Measurements from ENCODE around the gene WDR73. TPM values are rescaled to one million over a fixed set of nuclear protein-coding genes. Genes with fewer than 3 reads are reported as not detected.

Gene WDR73
- 38.3 and 51.1 TPM in 2 replicates for total RNA-seq
- polyA plus RNA-seq = 15.6 and 16.8 TPM in 2 replicates
- 13.5 and 15.6 TPM in 2 replicates for polyA plus RNA-seq (2012)
- polyA minus RNA-seq (ENCODE audit: low replicate concordance) = 18.1 and 20.7 TPM in 2 replicates

GRCh38 chr15:84653910-84654688 lies at the start of gene WDR73:
Gene WDR73, minus strand, starts transcription at chr15:84654283. Its CDS starts 9 bp downstream, at chr15:84654274.
- Histone ChIP-seq H3K79me2 (ENCODE audit: control insufficient read depth, insufficient read depth, low read length) (peaks cover 16% of the 10 kb centered on the region), H3K27me3 (ENCODE audit: control insufficient read depth, insufficient read depth, low read length) (no peaks in the 10 kb centered on the region), H4K20me1 (ENCODE audit: control insufficient read depth, extremely low read depth, insufficient read depth, low read length) (no peaks in the 10 kb centered on the region), H3K9me3 (ENCODE audit: control insufficient read depth, insufficient read depth, low read depth, low read length) (no peaks in the 10 kb centered on the region), H3K9ac (ENCODE audit: insufficient read depth, low read length) (peak within 1 kb of the TSS; percentile 83), H3K36me3 (ENCODE audit: control insufficient read depth, insufficient read depth, low read length) (peaks cover 9% of the 10 kb centered on the region), H3K4me2 (ENCODE audit: extremely low read depth, insufficient read depth, low read length) (peak within 1 kb of the TSS; percentile 95), H2AFZ (ENCODE audit: low read length) (peak within 1 kb of the TSS; percentile 72), H3K4me3 (replicated peaks in 1 of 4; ENCODE audit: control extremely low read depth in 1 of 4, insufficient read depth in 1 of 4, low read depth in 3 of 4, low read length in 4 of 4) (peak within 1 kb of the TSS; percentile 59 to 99 (median 86)), H3K27ac (ENCODE audit: insufficient read depth, low read length) (peak within 1 kb of the TSS; percentile 93), H3K4me1 (ENCODE audit: control insufficient read depth, extremely low read depth, insufficient read depth, low read length) (peaks cover 11% of the 10 kb centered on the region)
- TF ChIP-seq EZH2 (IDR thresholded peaks at IDR 0.05; ENCODE audit: low read length, missing control alignments) = no peak
- no peak for TF ChIP-seq CTCF (conservative IDR thresholded peaks at IDR 0.05 in 1 of 2, IDR thresholded peaks at IDR 0.05 in 1 of 2; ENCODE audit: low read depth in 1 of 2, low read length in 2 of 2)
- peak; percentile 91 to 94 for DNase-seq (ENCODE audit: low read depth in 2 of 2)

- TF ChIP-seq CTCF (conservative IDR thresholded peaks at IDR 0.05 in 1 of 2, IDR thresholded peaks at IDR 0.05 in 1 of 2; ENCODE audit: low read depth in 1 of 2, low read length in 2 of 2) (no peak), EZH2 (IDR thresholded peaks at IDR 0.05; ENCODE audit: low read length, missing control alignments) (no peak)
- H3K4me1 ChIP-seq (ENCODE audit: control insufficient read depth, extremely low read depth, insufficient read depth, low read length) = no peaks in the 10 kb centered on the region
These were observed 49.7 kb upstream of the WDR73 start for GRCh38 chr15:84703808-84704207.

DNA sequence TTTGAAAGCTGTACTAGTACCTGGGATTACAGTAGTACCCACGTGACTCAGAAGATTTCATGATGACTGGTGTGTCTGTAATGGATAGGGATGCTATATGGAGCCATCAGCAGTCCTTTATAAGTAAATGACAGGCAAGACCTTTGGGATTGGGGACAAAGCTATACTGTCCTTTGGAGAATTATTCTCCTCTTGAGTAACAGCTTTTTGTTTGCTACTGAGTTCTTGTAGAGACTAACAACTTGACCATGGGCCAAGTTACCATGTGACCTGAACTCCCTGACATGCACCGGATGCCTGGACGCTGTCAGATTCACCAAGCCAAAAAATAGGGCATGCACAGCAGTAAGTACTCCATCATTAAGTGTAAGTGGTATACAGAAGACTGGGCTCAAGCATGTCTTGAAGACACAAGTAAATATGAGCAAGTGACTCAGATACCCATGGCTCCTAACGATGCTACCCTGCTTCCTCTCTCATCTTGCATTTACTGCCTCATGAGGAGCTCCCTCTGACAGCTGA lies 48.9 kb upstream of the WDR73 start:
- Histone ChIP-seq H3K9me3 (ENCODE audit: control insufficient read depth, insufficient read depth, low read depth, low read length) (no peaks in the 10 kb centered on the region), H3K4me1 (ENCODE audit: control insufficient read depth, extremely low read depth, insufficient read depth, low read length) (no peaks in the 10 kb centered on the region), H4K20me1 (ENCODE audit: control insufficient read depth, extremely low read depth, insufficient read depth, low read length) (no peaks in the 10 kb centered on the region), H3K4me2 (ENCODE audit: extremely low read depth, insufficient read depth, low read length) (no peak overlapping the region), H3K9ac (ENCODE audit: insufficient read depth, low read length) (no peak overlapping the region), H3K4me3 (replicated peaks in 1 of 4; ENCODE audit: control extremely low read depth in 1 of 4, insufficient read depth in 1 of 4, low read depth in 3 of 4, low read length in 4 of 4) (no peak overlapping the region), H3K79me2 (ENCODE audit: control insufficient read depth, insufficient read depth, low read length) (peaks cover 84% of the 10 kb centered on the region), H2AFZ (ENCODE audit: low read length) (no peak overlapping the region), H3K27me3 (ENCODE audit: control insufficient read depth, insufficient read depth, low read length) (no peaks in the 10 kb centered on the region), H3K36me3 (ENCODE audit: control insufficient read depth, insufficient read depth, low read length) (no peaks in the 10 kb centered on the region), H3K27ac (ENCODE audit: insufficient read depth, low read length) (no peak overlapping the region)
- TF ChIP-seq EZH2 (IDR thresholded peaks at IDR 0.05; ENCODE audit: low read length, missing control alignments) = no peak
- TF ChIP-seq CTCF (conservative IDR thresholded peaks at IDR 0.05 in 1 of 2, IDR thresholded peaks at IDR 0.05 in 1 of 2; ENCODE audit: low read depth in 1 of 2, low read length in 2 of 2) = no peak
- DNase-seq (ENCODE audit: low read depth in 2 of 2) = peak; percentile 56 to 76

More at GRCh38 chr15:84703808-84704207, 49.7 kb upstream of the WDR73 start:
- DNase-seq (ENCODE audit: low read depth in 2 of 2) = no peak
- H3K27me3 ChIP-seq (ENCODE audit: control insufficient read depth, insufficient read depth, low read length) = no peaks in the 10 kb centered on the region
- no peak overlapping the region for H3K27ac ChIP-seq (ENCODE audit: insufficient read depth, low read length)
- H3K9ac ChIP-seq (ENCODE audit: insufficient read depth, low read length) = no peak overlapping the region
- no peak overlapping the region for H3K4me3 ChIP-seq (replicated peaks in 1 of 4; ENCODE audit: control extremely low read depth in 1 of 4, insufficient read depth in 1 of 4, low read depth in 3 of 4, low read length in 4 of 4)
- H3K4me2 ChIP-seq (ENCODE audit: extremely low read depth, insufficient read depth, low read length) = no peak overlapping the region
- H3K9me3 ChIP-seq (ENCODE audit: control insufficient read depth, insufficient read depth, low read depth, low read length) = no peaks in the 10 kb centered on the region
- H4K20me1 ChIP-seq (ENCODE audit: control insufficient read depth, extremely low read depth, insufficient read depth, low read length) = no peaks in the 10 kb centered on the region
- H3K79me2 ChIP-seq (ENCODE audit: control insufficient read depth, insufficient read depth, low read length) = peaks cover 81% of the 10 kb centered on the region
- H2AFZ ChIP-seq (ENCODE audit: low read length) = no peak overlapping the region
- no peaks in the 10 kb centered on the region for H3K36me3 ChIP-seq (ENCODE audit: control insufficient read depth, insufficient read depth, low read length)
